HG03457 (cell line): Measurements from ENCODE around the gene KAZN.

Experiments used
- ATAC-seq: cut with Tn5 transposase; IDR thresholded peaks from one replicate; pipeline ENCODE4 v1.9.1; 2021; ENCODE audit warnings: moderate number of reproducible peaks; ENCODE audit not compliant: unreplicated experiment

KAZN gene

DNA sequence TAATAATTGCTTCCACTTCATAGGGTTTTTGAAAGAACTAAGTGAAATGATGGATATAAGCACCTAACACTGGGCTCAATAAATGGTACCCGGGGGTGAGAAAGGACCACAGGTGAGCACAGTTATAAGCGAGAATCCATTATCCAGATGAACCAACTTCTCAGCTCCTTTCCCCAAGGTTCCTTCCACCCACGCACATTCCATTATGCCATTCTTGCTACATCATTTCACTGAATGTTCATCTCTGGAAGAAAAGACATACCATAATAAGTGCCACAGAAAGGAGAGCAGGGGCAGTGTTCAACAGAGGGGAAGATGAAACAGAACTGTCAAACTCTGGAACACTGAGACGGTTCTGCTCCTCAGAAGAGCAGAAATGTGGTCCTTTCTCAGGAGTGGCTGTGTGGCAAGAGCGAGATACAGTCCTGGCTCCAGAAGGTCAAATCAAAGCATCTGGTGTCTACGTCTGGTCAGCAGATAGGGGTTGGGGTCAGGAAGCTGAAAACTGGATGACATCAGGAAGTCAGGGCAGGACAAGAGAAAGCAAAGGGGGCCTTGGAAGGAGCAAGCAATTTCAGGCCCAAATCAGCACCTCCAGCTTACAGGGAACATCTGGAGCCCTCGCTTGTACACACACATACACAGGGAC is 299.6 kb downstream of the KAZN start:
- ATAC-seq = no peak

DNA sequence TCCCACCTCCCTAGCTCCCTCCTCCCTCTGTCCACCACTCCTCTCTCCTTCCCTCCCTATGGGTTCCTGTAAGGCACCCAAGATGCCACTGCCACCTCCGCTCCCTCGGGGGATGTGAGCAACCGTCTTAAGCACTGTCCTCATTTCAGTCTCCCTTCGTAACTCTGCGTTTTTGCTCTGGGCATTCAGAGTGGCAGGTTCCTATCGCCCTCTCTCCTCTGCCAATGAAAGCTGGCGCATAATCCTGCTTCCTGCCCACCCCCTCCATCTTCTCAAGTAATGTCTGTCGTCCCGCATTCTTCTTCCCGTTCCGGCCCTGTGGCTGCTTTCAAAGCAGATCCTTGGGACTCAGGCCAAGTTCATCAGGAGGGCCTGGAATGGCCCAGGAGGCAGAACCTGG is 301.2 kb downstream of the KAZN start:
- no peak for ATAC-seq

DNA sequence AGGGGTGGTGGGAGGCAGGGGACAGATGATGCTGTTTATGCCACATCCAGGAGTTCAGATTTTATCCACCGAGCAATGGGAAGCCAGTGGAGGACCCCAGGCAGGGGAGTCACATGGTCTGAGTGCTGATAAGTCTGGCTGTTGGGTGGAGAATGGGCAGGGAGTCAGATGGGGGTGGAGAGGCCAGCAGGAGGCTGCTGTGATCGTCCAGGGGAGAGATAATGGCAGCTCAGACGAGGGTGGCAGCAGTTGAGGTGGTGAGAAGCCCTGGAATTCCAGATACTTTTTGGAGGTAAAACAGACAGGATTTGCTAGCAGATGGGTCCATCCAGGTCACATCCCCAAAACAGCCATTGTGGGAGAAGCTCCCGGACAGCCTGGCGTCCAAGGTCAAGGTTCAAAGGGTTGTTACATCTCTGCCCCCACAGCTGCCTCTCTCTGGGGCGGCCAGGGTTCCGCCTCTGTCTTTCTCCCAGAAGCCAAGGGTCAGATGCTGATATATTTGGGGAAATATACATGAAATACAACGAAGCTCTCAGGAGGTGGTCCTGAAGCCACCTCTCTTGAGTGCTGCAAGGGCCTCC is 303.0 kb downstream of the KAZN start:
- ATAC-seq = no peak

DNA sequence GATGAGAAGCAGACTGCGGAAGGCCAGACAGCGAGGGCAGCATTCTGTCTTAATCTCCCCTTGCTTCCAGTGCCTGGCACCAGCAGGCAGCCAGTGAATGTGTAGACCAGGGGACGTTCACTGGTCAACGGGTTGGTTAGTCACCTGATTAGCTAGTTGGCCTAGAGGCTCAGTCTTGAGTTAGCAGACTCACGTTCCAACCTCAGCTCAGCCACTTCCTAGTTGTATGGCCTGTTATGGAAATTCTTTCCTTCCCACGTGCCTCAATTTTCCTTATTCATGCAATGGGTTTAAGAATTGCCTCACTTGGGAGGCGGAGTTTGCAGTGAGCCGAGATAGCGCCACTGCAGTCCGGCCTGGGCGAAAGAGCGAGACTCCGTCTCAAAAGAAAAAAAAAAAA is 305.4 kb downstream of the KAZN start:
- no peak for ATAC-seq

- ATAC-seq = no peak
These were observed 308.2 kb downstream of the KAZN start for GRCh38 chr1:14906665-14907064.

- ATAC-seq = no peak
These were observed 308.9 kb downstream of the KAZN start for GRCh38 chr1:14907416-14907815.

DNA sequence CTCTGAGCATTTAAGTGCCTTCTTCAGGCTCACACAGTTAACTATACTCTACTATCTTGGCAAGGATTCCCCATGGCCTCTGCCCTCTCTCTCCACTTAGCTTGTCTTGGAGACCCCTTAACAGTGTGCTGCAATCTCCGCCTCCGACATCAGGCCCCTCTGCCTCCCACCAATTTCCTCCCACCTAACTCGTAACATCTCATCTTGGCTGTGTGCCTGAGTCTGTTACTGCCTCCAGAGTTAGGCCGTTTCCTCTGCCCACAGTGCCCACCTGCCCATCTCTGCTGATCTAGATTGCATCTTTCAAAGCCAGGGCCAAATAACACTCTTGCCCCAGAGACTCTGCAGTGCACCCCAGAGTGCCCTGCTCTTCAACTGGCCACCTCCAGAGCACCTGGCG is 310.8 kb downstream of the KAZN start:
- no peak for ATAC-seq

DNA sequence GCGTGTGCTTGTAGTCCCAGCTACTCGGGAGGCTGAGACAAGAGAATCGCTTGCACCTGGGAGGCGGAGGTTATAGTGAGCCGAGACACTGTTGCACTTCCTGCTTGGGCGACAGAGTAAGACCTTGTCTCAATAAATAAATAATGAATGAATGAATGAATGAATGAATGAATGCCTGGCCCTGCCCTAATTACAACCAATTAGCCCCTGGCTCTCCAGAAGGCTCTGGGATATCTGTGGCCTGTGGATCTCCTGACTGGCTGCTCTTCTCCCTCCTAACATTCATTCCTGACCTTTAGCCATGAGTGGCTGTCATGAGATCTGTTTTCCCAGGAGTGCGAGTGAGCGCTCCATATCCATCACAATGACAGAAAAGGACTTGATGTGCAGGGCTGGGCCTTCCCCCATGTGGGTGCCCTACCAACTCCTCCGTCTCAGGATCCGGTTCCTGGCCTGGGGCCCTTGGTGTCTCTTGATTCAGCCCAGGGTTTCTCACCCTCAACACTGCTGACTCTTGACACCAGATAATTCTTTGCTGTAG is 311.5 kb downstream of the KAZN start:
- ATAC-seq = no peak

GRCh38 chr1:14910984-14911721 is 312.7 kb downstream of the KAZN start:
- ATAC-seq = no peak

- no peak for ATAC-seq
These were observed 314.5 kb downstream of the KAZN start for GRCh38 chr1:14912839-14913481.

GRCh38 chr1:14913482-14914177 is 315.1 kb downstream of the KAZN start:
- ATAC-seq = no peak

GRCh38 chr1:14914351-14914988 is 316.0 kb downstream of the KAZN start:
- ATAC-seq = no peak

GRCh38 chr1:14915356-14916054 is 317.0 kb downstream of the KAZN start:
- ATAC-seq = no peak

GRCh38 chr1:14919289-14919688 is 320.8 kb downstream of the KAZN start:
- ATAC-seq = no peak

DNA sequence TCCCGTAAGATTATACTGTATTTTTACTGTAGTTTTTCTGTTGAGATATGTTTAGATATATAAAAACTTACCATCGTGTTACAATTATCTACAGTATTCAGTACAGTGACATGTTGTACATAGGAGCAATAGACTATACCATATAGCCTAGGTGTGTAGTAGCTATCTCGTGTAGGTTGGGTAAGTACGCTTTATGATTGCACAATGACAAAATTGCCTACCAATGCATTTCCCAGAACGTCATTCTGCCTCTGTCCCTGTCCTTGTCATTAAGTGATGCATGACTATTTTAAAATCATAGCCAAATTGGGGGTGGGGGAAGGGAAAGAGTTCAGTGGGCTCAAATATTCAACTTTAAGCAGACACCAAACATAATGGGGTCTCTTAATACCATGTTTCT is 321.3 kb downstream of the KAZN start:
- no peak for ATAC-seq

DNA sequence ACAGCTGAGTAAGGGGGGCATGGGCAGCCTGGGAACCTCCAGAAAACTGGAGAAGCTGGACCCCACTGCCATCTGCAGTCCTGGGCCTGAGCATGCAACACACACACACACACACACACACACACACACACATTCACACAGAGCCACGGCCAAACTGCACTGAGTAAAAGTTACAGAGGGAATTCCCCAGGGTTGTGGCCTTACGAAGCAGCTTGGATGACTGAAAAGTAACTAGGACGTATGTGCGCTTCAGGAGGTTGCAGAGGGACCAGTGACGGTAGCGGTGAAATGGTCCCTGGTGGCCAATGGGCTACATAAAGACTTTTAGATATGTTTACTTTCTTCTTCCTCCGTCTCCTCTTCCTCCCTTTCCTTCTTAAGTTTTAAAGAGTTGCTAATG is 322.6 kb downstream of the KAZN start:
- no peak for ATAC-seq

DNA sequence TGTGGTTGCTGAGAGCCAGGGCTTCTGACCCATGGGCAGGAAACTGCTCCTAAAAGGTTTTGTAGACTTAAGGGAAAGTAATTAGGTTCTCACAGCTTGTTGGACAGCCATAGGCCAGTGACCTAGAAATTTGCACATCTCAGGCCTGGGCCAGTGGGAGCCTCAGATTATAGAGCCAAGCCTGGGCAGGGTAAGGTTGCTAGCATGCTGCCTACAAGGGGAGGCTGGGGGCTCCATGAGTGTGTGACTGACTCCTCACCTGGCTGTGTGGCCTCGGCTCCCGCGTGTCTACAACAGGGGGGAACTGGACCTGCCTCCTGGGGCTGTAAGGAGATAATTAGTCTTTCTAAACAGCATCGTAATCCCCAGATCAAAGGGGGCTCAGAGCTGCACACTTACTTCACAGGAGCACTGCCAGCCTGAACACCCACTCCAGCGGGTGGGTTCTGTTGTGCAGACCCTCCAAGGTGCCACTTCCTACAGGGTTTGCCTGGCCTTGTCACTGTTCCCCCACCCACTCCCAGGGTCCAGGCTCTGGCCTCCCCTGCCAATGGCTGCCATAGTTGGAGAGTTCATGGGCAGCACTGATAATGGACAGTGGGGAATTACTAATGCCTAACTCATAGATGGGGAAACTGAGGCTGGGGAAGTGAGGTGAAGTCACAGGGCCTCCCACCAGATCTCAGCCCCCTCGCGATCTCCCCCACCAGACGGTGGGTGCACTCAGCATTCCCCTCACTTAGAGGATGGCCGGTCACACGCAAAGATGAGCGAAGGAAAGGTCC is 324.6 kb downstream of the KAZN start:
- no peak for ATAC-seq

- ATAC-seq = no peak
These were observed 325.4 kb downstream of the KAZN start for GRCh38 chr1:14923727-14924452.
